NT2/D1 (cell line): ENCODE measurements around the gene C15orf39.
A peak's percentile ranks its signal among the peaks of the same experiment; 100 is the strongest.
"Not testable (repeated sequence)": the region's sequence is repeated elsewhere in the genome, so short reads cannot be mapped to it uniquely, and the experiment has no call there.

Source experiments
- DNase-seq: peaks from one replicate; pipeline ENCODE4 v3.0.0-alpha.2; 2011; ENCODE audit warnings: low read depth, low spot score
- H3K27me3 ChIP-seq: 2 replicates; pipeline ENCODE4 v1.6.0; 2011; ENCODE audit warnings: mild to moderate bottlenecking; ENCODE audit not compliant: insufficient read length, insufficient read depth
- H3K36me3 ChIP-seq: 2 replicates; pipeline ENCODE4 v1.6.1; 2011; ENCODE audit warnings: mild to moderate bottlenecking, low read length, mixed read lengths; ENCODE audit not compliant: insufficient read depth, insufficient read length
- H3K4me1 ChIP-seq: 2 replicates; pipeline ENCODE4 v1.5.1; 2011; ENCODE audit not compliant: insufficient read depth, insufficient read length
- H3K4me3 ChIP-seq: 2 replicates; pipeline ENCODE4 v1.5.1; 2011; ENCODE audit warnings: low read depth; ENCODE audit not compliant: insufficient read length
- H3K9ac ChIP-seq: 2 replicates; pipeline ENCODE4 v1.6.0; 2011; ENCODE audit warnings: low read depth; ENCODE audit not compliant: insufficient read length
- H3K9me3 ChIP-seq: 2 replicates; pipeline ENCODE4 v1.5.1; 2011; ENCODE audit warnings: mild to moderate bottlenecking, low read length; ENCODE audit not compliant: insufficient read depth
- SUZ12 ChIP-seq: IDR thresholded peaks from 2 replicates; pipeline ENCODE4 v1.6.1; 2011; ENCODE audit not compliant: insufficient read length, insufficient read depth; ENCODE audit errors: extremely low read depth
- YY1 ChIP-seq: IDR thresholded peaks from 2 replicates; pipeline ENCODE4 v1.6.1; 2011; ENCODE audit not compliant: insufficient read length, insufficient read depth
- ZNF274 ChIP-seq: IDR thresholded peaks from 2 replicates; pipeline ENCODE4 v1.6.1; 2011; ENCODE audit warnings: mild to moderate bottlenecking, low read depth, low read length

Gene C15orf39

DNA sequence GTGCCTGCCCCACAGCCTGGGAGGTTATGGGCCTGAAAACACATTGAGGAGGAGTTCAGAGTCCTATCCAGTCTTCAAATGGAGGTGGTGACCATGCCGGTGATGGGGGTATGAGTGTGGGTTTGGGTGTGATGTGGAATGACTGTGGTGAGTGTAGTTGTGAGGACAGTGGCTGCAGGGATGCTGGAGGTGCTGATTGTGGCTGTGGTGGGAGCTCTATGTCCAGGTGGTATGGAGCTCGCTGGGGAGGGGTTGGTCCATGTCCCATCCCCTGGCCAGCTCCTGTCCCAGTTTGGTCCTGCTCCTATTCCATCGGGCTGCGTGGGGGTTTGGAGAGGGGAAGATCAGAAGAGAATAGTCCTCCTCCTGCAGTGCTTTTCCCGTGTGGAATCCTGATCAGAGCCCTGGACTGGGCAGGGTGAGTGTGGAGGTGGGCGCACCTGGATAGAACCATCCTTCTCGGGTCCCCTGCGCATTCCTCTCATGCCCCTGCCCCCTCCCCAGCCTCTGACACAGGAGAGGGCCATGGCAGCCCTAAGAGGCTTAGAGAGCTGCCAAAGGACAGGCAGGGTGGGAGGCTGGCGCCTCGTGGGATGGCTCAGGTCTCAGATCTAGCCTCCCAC lies 33.5 kb downstream of the C15orf39 start:
- Histone ChIP-seq H3K4me3 (no peak overlapping the region), H3K27me3 (peaks cover 42% of the 10 kb centered on the region), H3K4me1 (peaks cover 22% of the 10 kb centered on the region), H3K36me3 (no peaks in the 10 kb centered on the region), H3K9ac (no peak overlapping the region), H3K9me3 (no peaks in the 10 kb centered on the region)
- no peak for DNase-seq
- TF ChIP-seq YY1, result no peak
- TF ChIP-seq ZNF274, result no peak
- no peak for TF ChIP-seq SUZ12

GRCh38 chr15:75235760-75236729 lies 34.4 kb downstream of the C15orf39 start:
- DNase-seq, result no peak
- peaks cover 13% of the 10 kb centered on the region for H3K4me1 ChIP-seq
- H3K27me3 ChIP-seq, result peaks cover 42% of the 10 kb centered on the region
- H3K4me3 ChIP-seq, result no peak overlapping the region
- H3K9ac ChIP-seq, result no peak overlapping the region
- no peaks in the 10 kb centered on the region for H3K9me3 ChIP-seq
- TF ChIP-seq YY1 (no peak), ZNF274 (no peak), SUZ12 (no peak)
- H3K36me3 ChIP-seq, result no peaks in the 10 kb centered on the region

DNA sequence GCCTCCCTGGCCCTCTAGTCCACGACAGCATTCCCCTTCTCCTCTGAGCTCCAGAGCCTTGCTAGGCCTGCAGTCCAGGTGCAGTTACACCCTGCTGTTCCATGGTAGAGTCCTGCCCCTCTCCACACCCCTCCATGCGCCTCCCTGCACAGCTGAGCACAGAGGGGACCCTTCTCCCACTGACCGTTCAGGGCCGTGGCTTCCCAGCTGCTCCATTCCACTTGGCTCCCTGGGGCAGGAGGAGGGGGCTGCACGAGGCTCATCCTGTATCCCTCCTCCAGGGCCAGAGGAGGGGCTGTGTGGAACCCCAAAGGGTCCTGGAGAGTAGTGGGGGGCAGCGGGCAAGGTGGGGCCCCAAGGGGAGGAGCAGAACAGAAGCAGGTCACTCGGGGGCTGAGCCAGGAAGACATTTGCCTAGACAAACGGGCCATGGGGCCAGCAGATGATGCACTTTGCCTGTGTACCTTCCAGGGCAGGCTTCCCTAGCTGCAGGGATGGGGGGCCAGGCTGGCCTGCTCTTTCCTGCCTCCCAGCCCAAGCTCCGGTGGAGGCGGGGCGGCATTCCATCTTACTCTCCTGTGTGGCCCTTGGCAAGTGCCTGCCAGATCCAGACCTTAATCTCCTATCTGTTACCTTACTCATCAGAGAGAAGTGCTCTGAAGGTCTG lies 35.8 kb downstream of the C15orf39 start:
- Histone ChIP-seq H3K4me1 (peaks cover 12% of the 10 kb centered on the region), H3K4me3 (no peak overlapping the region), H3K36me3 (no peaks in the 10 kb centered on the region), H3K9me3 (no peaks in the 10 kb centered on the region), H3K27me3 (peaks cover 32% of the 10 kb centered on the region), H3K9ac (peak overlapping the region; percentile 5)
- no peak for DNase-seq
- TF ChIP-seq ZNF274 (no peak), SUZ12 (no peak), YY1 (no peak)

DNA sequence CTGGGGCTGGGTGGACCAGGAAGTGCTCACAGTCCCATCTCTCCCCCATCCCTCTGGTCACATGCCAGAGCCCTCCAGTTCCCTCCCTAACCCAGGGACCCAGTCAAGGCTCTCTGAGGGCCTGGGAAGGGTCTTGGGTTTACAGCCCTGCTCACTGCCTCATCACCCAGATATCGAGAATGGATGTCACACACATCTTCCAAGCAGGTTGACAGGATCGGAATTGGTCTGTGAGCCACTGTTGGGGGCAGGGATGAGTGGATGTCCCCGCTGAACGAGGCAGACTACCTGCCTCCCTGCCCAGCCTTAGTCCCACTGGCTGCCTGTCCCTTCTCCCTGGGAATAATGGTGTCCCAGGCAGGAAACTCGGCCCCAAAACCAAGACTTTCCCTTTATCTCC lies 36.5 kb downstream of the C15orf39 start:
- H3K9ac ChIP-seq, result no peak overlapping the region
- no peaks in the 10 kb centered on the region for H3K36me3 ChIP-seq
- TF ChIP-seq ZNF274 (no peak), SUZ12 (no peak), YY1 (no peak)
- peaks cover 12% of the 10 kb centered on the region for H3K4me1 ChIP-seq
- peaks cover 27% of the 10 kb centered on the region for H3K27me3 ChIP-seq
- no peak for DNase-seq
- no peak overlapping the region for H3K4me3 ChIP-seq
- H3K9me3 ChIP-seq, result no peaks in the 10 kb centered on the region

GRCh38 chr15:75245741-75246140 lies 44.1 kb downstream of the C15orf39 start:
- H3K36me3 ChIP-seq, H3K27me3 ChIP-seq, DNase-seq, H3K4me1 ChIP-seq, H3K4me3 ChIP-seq, H3K9ac ChIP-seq, H3K9me3 ChIP-seq: not testable (repeated sequence)

- not testable (repeated sequence) for H3K9me3 ChIP-seq
Measured at GRCh38 chr15:75248991-75249390, 47.3 kb downstream of the C15orf39 start.

DNA sequence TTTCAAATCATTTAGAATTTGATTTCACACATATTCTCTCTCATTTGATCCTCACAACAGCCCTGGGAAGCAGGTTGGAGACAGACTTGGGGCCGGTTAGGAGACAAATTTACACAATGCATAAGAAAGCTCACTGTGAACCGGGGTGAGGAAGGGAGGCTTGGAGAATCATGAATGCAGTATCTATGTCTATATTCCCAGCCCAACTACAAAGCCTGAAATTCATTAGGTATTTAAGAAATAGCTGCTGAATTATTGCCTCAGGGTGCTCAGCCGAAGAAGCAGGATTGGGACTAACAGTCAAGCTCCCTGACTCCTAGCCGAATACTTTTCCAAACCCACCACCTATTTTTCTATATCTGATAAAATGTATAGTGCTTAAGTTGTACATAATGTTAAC lies 48.0 kb downstream of the C15orf39 start:
- Histone ChIP-seq H3K36me3 (no peaks in the 10 kb centered on the region), H3K4me3 (no peak overlapping the region), H3K9ac (no peak overlapping the region), H3K4me1 (peaks cover 6% of the 10 kb centered on the region), H3K9me3 (no peaks in the 10 kb centered on the region), H3K27me3 (peaks cover 11% of the 10 kb centered on the region)
- DNase-seq, result no peak
- TF ChIP-seq YY1 (no peak), SUZ12 (no peak), ZNF274 (no peak)

More at GRCh38 chr15:75248991-75249390, 47.3 kb downstream of the C15orf39 start:
- peaks cover 11% of the 10 kb centered on the region for H3K27me3 ChIP-seq
- DNase-seq, H3K4me3 ChIP-seq, H3K36me3 ChIP-seq, H3K9ac ChIP-seq, H3K4me1 ChIP-seq: not testable (repeated sequence)

- H3K4me3 ChIP-seq, H3K9ac ChIP-seq, H3K4me1 ChIP-seq, H3K36me3 ChIP-seq, DNase-seq, H3K9me3 ChIP-seq: not testable (repeated sequence)
- H3K27me3 ChIP-seq, result peaks cover 11% of the 10 kb centered on the region
Measured at GRCh38 chr15:75251343-75251742, 49.7 kb downstream of the C15orf39 start.

DNA sequence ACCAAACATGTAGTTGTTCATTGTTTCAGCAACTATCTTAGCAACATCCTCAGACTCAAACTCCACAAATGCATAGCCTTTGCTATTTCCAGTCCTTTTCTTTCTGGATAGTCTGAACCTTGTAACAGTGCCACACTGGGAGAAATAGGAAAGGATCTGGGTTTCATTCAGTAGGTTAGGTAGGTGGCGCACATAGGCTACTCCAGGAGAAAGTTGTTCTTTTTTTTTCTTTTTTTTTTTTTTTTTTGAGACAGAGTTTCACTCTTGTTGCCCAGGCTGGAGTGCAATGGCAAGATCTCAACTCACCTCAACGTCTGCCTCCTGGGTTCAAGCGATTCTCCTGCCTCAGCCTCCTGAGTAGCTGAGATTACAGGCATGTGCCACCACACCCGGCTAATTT lies 50.6 kb downstream of the C15orf39 start:
- not testable (repeated sequence) for H3K4me1 ChIP-seq, H3K9ac ChIP-seq, H3K9me3 ChIP-seq, H3K36me3 ChIP-seq, DNase-seq, H3K4me3 ChIP-seq
- H3K27me3 ChIP-seq, result peaks cover 11% of the 10 kb centered on the region

GRCh38 chr15:75258034-75258433 lies 56.4 kb downstream of the C15orf39 start, which contains the start of gene GOLGA6C:
Gene GOLGA6C, plus strand, starts transcription at chr15:75258334. Its CDS starts 265 bp downstream, at chr15:75258599.
- not testable (repeated sequence) for H3K27me3 ChIP-seq, DNase-seq, H3K4me3 ChIP-seq, H3K4me1 ChIP-seq, H3K9ac ChIP-seq, H3K36me3 ChIP-seq, H3K9me3 ChIP-seq
